Caco-2 (cell line): ENCODE results near the gene RPL26. TPM values are rescaled to one million over a fixed set of nuclear protein-coding genes. Genes with fewer than 3 reads are reported as not detected.

Experiments
- BruUV-seq: library from RNA; stranded (reverse); fragments of 400-500 nt; replicated peaks from 2 replicates; lab custom pipeline; 2021; lab: Mats Ljungman, UMichigan
- CTCF ChIA-PET: fragments of 300-600 bp; sonication (Branson Sonifier 250); formaldehyde crosslinking; loops from one replicate; lab custom pipeline; 2022; ENCODE audit warnings: antibody characterized with exemption; lab: Charles Lee
- POLR2A ChIA-PET: fragments of 300-600 bp; sonication (Branson Sonifier 250); formaldehyde crosslinking; loops from one replicate; lab custom pipeline; 2022; ENCODE audit warnings: antibody characterized with exemption; lab: Charles Lee
- DNase-seq, 2 experiments: peaks; one replicate each; pipeline versions ENCODE4 v3.0.0 to v3.0.0-alpha.2; 2020 to 2022
- H3K27me3 ChIP-seq: replicated peaks from 2 replicates; pipeline ENCODE4 v1.6.0; 2011; ENCODE audit warnings: low read length; ENCODE audit not compliant: control insufficient read depth, insufficient read depth
- H3K36me3 ChIP-seq: 2 replicates; pipeline ENCODE4 v1.5.1; 2011; ENCODE audit warnings: low read length; ENCODE audit not compliant: control insufficient read depth, insufficient read depth
- H3K4me1 ChIP-seq: fragments of 250-450 bp; sonication (Bioruptor Pico); 2 replicates; pipeline ENCODE4 v1.5.1; 2020; ENCODE audit warnings: mild to moderate bottlenecking
- H3K4me3 ChIP-seq: 2 replicates; pipeline ENCODE4 v1.5.1; 2011; ENCODE audit warnings: low read depth, mild to moderate bottlenecking, control low read depth, low read length
- H3K9me3 ChIP-seq: fragments of 250-450 bp; sonication (Bioruptor Pico); 2 replicates; pipeline ENCODE4 v1.5.1; 2020; ENCODE audit warnings: mild to moderate bottlenecking, moderate library complexity
- H3K27ac Mint-ChIP-seq: one replicate; pipeline ENCODE4 v1.8.0; 2022; ENCODE audit warnings: mixed read lengths; ENCODE audit not compliant: unreplicated experiment
- H3K27me3 Mint-ChIP-seq: one replicate; pipeline ENCODE4 v1.8.0; 2022; ENCODE audit warnings: mixed read lengths; ENCODE audit not compliant: insufficient read depth, unreplicated experiment
- H3K36me3 Mint-ChIP-seq: one replicate; pipeline ENCODE4 v1.8.0; 2022; ENCODE audit warnings: mild to moderate bottlenecking, mixed read lengths; ENCODE audit not compliant: insufficient read depth, unreplicated experiment
- H3K4me1 Mint-ChIP-seq: one replicate; pipeline ENCODE4 v1.8.0; 2022; ENCODE audit warnings: low read depth, mixed read lengths; ENCODE audit not compliant: unreplicated experiment
- H3K4me3 Mint-ChIP-seq: one replicate; pipeline ENCODE4 v1.8.0; 2022; ENCODE audit warnings: mild to moderate bottlenecking, moderate library complexity, mixed read lengths; ENCODE audit not compliant: unreplicated experiment
- H3K9me3 Mint-ChIP-seq: one replicate; pipeline ENCODE4 v1.8.0; 2022; ENCODE audit warnings: mixed read lengths; ENCODE audit not compliant: unreplicated experiment
- intact Hi-C: fragments of 100-400 bp; cut with micrococcal nuclease; formaldehyde crosslinking; loops from one replicate; pipeline ENCODE4 v1.10.0; 2022; ENCODE audit not compliant: unreplicated experiment
- total RNA-seq: library from RNA; stranded (reverse); gene quantifications from 2 replicates; pipeline ENCODE4 v1.2.3, GENCODE V29; 2022
- TF ChIP-seq, protein P1 (sequence below), 2 experiments: fragments of 200-600 bp in 1 of 2; IDR thresholded peaks; 1 replicate in 1 of 2; 2 replicates in 1 of 2; pipeline versions ENCODE4 v1.5.1 to v1.8.0; 2011 to 2022; ENCODE audit warnings: antibody characterized with exemption in 1 of 2, control low read depth in 1 of 2, inconsistent platforms in 1 of 2, low read depth in 1 of 2, low read length in 1 of 2, mild to moderate bottlenecking in 1 of 2, moderate library complexity in 1 of 2; ENCODE audit not compliant: insufficient read depth in 1 of 2, severe bottlenecking in 1 of 2, unreplicated experiment in 1 of 2

RPL26 gene
- total RNA-seq, 1 experiment from 2014 or later: 999 TPM

DNA sequence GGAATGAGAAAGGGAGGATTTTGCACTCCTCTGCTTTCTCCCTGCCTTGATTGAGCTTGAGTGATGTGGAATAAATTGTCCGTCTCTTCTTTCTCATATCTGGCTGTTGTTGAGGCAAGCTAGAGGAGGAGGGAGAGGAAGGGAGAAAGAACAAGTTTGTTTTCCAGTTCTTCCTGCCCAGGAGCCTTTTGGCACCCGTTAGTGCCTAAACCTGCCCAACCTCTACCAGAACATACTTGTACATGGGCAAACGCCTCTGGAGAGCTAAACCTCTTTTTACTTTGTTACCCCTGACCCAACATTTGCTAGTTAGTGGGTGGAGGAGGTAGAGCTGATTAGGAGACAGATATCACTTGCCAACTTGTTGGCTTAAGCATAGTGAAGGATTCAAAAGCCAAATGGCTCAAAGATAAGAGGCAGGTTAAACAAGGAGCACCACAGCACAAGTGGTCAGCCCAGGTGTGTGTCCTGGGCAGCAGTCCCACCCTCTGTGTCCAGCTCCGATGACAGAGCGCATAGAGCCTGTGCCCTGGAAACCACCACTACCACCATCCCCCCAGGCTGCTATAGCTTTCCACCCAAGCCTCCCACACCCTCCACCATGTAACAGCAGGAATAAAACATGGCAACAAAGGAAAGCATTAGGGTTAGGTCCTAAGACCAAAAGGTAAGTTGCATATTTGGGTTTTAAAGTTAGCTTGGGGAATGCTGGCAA is 36.9 kb downstream of the RPL26 start:
- intact Hi-C loops: no loop called here
- TF ChIP-seq, protein P1, sequence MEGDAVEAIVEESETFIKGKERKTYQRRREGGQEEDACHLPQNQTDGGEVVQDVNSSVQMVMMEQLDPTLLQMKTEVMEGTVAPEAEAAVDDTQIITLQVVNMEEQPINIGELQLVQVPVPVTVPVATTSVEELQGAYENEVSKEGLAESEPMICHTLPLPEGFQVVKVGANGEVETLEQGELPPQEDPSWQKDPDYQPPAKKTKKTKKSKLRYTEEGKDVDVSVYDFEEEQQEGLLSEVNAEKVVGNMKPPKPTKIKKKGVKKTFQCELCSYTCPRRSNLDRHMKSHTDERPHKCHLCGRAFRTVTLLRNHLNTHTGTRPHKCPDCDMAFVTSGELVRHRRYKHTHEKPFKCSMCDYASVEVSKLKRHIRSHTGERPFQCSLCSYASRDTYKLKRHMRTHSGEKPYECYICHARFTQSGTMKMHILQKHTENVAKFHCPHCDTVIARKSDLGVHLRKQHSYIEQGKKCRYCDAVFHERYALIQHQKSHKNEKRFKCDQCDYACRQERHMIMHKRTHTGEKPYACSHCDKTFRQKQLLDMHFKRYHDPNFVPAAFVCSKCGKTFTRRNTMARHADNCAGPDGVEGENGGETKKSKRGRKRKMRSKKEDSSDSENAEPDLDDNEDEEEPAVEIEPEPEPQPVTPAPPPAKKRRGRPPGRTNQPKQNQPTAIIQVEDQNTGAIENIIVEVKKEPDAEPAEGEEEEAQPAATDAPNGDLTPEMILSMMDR (IDR thresholded peaks at IDR 0.05; ENCODE audit: insufficient read depth in 1 of 2, low read depth in 1 of 2, low read length in 1 of 2, severe bottlenecking in 1 of 2, unreplicated experiment in 1 of 2): no peak
- no peaks in the 10 kb centered on the region for H3K4me1 ChIP-seq
- H3K4me3 ChIP-seq: no peak overlapping the region
- no peak for DNase-seq
- H3K36me3 ChIP-seq: no peaks in the 10 kb centered on the region
- ChIA-PET CTCF (no interaction called here), POLR2A (no interaction called here)
- Mint-ChIP-seq H3K36me3 (no peaks in the 10 kb centered on the region), H3K4me1 (no peaks in the 10 kb centered on the region), H3K4me3 (no peak overlapping the region), H3K27me3 (no peaks in the 10 kb centered on the region), H3K27ac (no peak overlapping the region), H3K9me3 (no peaks in the 10 kb centered on the region)
- H3K27me3 ChIP-seq: no peaks in the 10 kb centered on the region
- no peaks in the 10 kb centered on the region for H3K9me3 ChIP-seq
- BruUV-seq: no TSS peak

DNA sequence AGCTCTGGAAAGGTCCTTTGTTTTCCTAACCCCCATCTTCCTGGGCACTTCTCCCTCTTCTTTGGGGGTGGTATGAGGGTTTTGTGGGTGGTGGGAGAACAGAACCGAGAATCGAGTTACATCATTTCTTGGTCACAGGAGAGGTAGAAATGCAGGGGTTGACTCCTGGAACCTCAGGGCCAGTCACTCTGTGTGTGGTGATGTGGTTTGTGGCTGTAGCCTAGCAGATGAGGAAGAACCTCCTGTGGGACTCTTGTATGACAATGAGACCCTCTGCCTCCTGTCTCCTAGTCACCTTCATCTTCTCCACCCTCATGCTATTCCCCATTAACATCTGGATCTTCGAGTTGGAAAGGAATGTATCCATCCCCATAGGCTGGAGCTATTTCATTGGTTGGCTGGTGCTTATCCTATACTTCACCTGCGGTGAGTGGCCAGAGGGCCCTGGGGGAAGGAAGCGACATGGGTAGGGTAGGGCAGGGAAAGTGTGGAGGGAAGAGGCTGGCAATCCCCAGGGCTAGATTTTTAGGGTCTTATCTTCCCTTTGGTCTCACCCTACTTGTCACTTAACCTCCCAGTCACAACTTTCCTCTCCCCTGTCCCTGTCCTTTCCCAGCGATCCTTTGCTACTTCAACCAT is 37.8 kb downstream of the RPL26 start:
- intact Hi-C loops: no loop called here
- Mint-ChIP-seq H3K4me1 (no peaks in the 10 kb centered on the region), H3K36me3 (no peaks in the 10 kb centered on the region), H3K27me3 (no peaks in the 10 kb centered on the region), H3K9me3 (no peaks in the 10 kb centered on the region), H3K4me3 (no peak overlapping the region), H3K27ac (no peak overlapping the region)
- TF ChIP-seq, protein P1 (IDR thresholded peaks at IDR 0.05; ENCODE audit: insufficient read depth in 1 of 2, low read depth in 1 of 2, low read length in 1 of 2, severe bottlenecking in 1 of 2, unreplicated experiment in 1 of 2): no peak
- no peak overlapping the region for H3K4me3 ChIP-seq
- DNase-seq: no peak
- H3K9me3 ChIP-seq: no peaks in the 10 kb centered on the region
- CTCF ChIA-PET: no interaction called here
- POLR2A ChIA-PET: no interaction called here
- no peaks in the 10 kb centered on the region for H3K4me1 ChIP-seq
- no TSS peak for BruUV-seq
- no peaks in the 10 kb centered on the region for H3K36me3 ChIP-seq
- H3K27me3 ChIP-seq: no peaks in the 10 kb centered on the region

DNA sequence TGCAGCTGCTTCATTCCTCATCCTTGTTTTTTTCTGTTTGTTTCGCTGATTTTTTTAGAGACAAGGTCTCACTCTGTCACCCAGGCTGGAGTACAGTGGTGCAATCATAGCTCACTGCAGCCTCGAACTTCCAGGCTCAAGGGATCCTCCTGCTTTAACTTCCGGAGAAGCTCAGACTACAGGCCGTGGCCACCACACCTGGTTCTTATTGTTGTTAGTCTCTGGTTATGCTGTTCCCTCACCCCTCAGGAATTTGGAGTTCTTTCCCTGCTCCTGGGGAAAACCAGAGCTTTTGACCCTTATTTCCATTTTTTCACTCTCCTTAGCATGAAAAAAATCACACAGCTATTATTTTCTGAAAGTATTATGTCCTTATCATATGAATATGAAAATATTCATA is 41.5 kb downstream of the RPL26 start:
- Mint-ChIP-seq H3K27ac (no peak overlapping the region), H3K9me3 (no peaks in the 10 kb centered on the region), H3K36me3 (no peaks in the 10 kb centered on the region), H3K27me3 (no peaks in the 10 kb centered on the region), H3K4me3 (no peak overlapping the region), H3K4me1 (no peaks in the 10 kb centered on the region)
- Histone ChIP-seq H3K9me3 (no peaks in the 10 kb centered on the region), H3K36me3 (no peaks in the 10 kb centered on the region), H3K27me3 (no peaks in the 10 kb centered on the region), H3K4me3 (no peak overlapping the region), H3K4me1 (no peaks in the 10 kb centered on the region)
- intact Hi-C loops: no loop called here
- TF ChIP-seq, protein P1 (IDR thresholded peaks at IDR 0.05; ENCODE audit: insufficient read depth in 1 of 2, low read depth in 1 of 2, low read length in 1 of 2, severe bottlenecking in 1 of 2, unreplicated experiment in 1 of 2): no peak
- CTCF ChIA-PET: no interaction called here
- BruUV-seq: no TSS peak
- POLR2A ChIA-PET: no interaction called here
- no peak for DNase-seq
